GM12878 (cell line): ENCODE measurements around the gene PLSCR3. TPM values are rescaled to one million over a fixed set of nuclear protein-coding genes. Genes with fewer than 3 reads are reported as not detected.

Experiments used
- ATAC-seq: fragments of 200-7000 bp; cut with Tn5 transposase; 3 replicates; pipeline ENCODE4 v1.9.1; 2020; ENCODE audit warnings: mild to moderate bottlenecking, moderate library complexity
- BruUV-seq: library from RNA; stranded (reverse); fragments of 400-500 nt; replicated peaks from 2 replicates; lab custom pipeline; 2021; lab: Mats Ljungman, UMichigan
- CTCF ChIA-PET: fragments of 300-600 bp; sonication (Branson Sonifier 250); formaldehyde crosslinking; extraction: SDS; loops from one replicate; lab custom pipeline; 2021; ENCODE audit warnings: inconsistent platforms; lab: Yijun Ruan, JAX
- POLR2A ChIA-PET: fragments of 350-600 bp; formaldehyde crosslinking; extraction: SDS; loops from one replicate; lab custom pipeline; 2021; ENCODE audit warnings: inconsistent platforms; lab: Charles Lee
- RAD21 ChIA-PET: fragments of 300-600 bp; sonication (Branson Sonifier 250); formaldehyde crosslinking; loops from one replicate; lab custom pipeline; 2023; ENCODE audit warnings: antibody characterized with exemption; ENCODE audit not compliant: unreplicated experiment; lab: Charles Lee
- SMC1A ChIA-PET: fragments of 300-600 bp; sonication (Branson Sonifier 250); formaldehyde crosslinking; loops from one replicate; lab custom pipeline; 2023; ENCODE audit not compliant: unreplicated experiment, uncharacterized antibody; lab: Charles Lee
- DNase-seq: peaks from one replicate; pipeline ENCODE4 v3.0.0-alpha.2; 2011; ENCODE audit warnings: low read depth, low spot score
- FAIRE-seq: peaks from 3 replicates; lab custom pipeline; 2011; peaks lifted over from hg19 to GRCh38; lab: Jason Lieb, UNC
- H2AFZ ChIP-seq: 2 replicates; pipeline ENCODE4 v1.6.0; 2011; ENCODE audit warnings: low read depth, low read length, control low read depth; ENCODE audit not compliant: control insufficient read depth
- H3K27ac ChIP-seq: 2 replicates; pipeline ENCODE4 v1.5.1; 2011; ENCODE audit warnings: control low read depth; ENCODE audit not compliant: control insufficient read depth, insufficient read depth
- H3K27me3 ChIP-seq, 2 experiments: replicated peaks in 1 of 2; 2 replicates each; pipeline versions ENCODE4 v1.6.0 to v1.6.1; 2011; ENCODE audit warnings: low read length in 1 of 2; ENCODE audit not compliant: control insufficient read depth in 2 of 2, insufficient read depth in 2 of 2
- H3K36me3 ChIP-seq, 2 experiments: 2 replicates each; pipeline ENCODE4 v1.5.1; 2011; ENCODE audit warnings: low read length in 1 of 2; ENCODE audit not compliant: control insufficient read depth in 2 of 2, insufficient read depth in 2 of 2
- H3K4me1 ChIP-seq: 2 replicates; pipeline ENCODE4 v1.6.1; 2011; ENCODE audit warnings: mild to moderate bottlenecking, low read length, moderate library complexity, mixed read lengths; ENCODE audit not compliant: control insufficient read depth, insufficient read depth
- H3K4me2 ChIP-seq: 2 replicates; pipeline ENCODE4 v1.6.0; 2011; ENCODE audit warnings: control low read depth; ENCODE audit not compliant: control insufficient read depth, insufficient read depth
- H3K4me3 ChIP-seq: fragments of 200-600 bp; sonication (generic); 2 replicates; pipeline ENCODE4 v1.5.1; 2016
- H3K79me2 ChIP-seq: 2 replicates; pipeline ENCODE4 v1.6.0; 2011; ENCODE audit warnings: low read length; ENCODE audit not compliant: control insufficient read depth, insufficient read depth
- H3K9ac ChIP-seq: 2 replicates; pipeline ENCODE4 v1.8.0; 2011; ENCODE audit warnings: low read length, control low read depth, mixed read lengths; ENCODE audit not compliant: control insufficient read depth, insufficient read depth
- H3K9me3 ChIP-seq: replicated peaks from 3 replicates; pipeline ENCODE4 v1.5.1; 2011; ENCODE audit warnings: mild to moderate bottlenecking, low read length; ENCODE audit not compliant: control insufficient read depth, insufficient read depth
- H4K20me1 ChIP-seq: 2 replicates; pipeline ENCODE4 v1.6.0; 2011; ENCODE audit not compliant: control insufficient read depth, insufficient read depth
- BCL11A ChIP-seq: IDR thresholded peaks from 2 replicates; pipeline ENCODE4 v1.6.1; 2011; ENCODE audit warnings: low read depth, low read length
- CBFB ChIP-seq: IDR thresholded peaks from 2 replicates; pipeline ENCODE4 v1.6.1; 2016; ENCODE audit warnings: antibody characterized with exemption, low read depth
- CEBPB ChIP-seq, 2 experiments: fragments of 150-350 bp in 1 of 2; IDR thresholded peaks; 2 replicates each; pipeline ENCODE4 v1.6.1; 2012 to 2014; ENCODE audit warnings: low read depth in 2 of 2, low read length in 2 of 2, borderline replicate concordance in 1 of 2, inconsistent platforms in 1 of 2
- FOXK2 ChIP-seq: fragments of 450-650 bp; IDR thresholded peaks from 2 replicates; pipeline ENCODE4 v1.6.1; 2017; ENCODE audit warnings: mild to moderate bottlenecking, moderate library complexity
- FOXM1 ChIP-seq: IDR thresholded peaks from 2 replicates; pipeline ENCODE4 v1.6.1; 2012; ENCODE audit warnings: low read depth, mild to moderate bottlenecking, inconsistent platforms, low read length, moderate library complexity
- HDAC2 ChIP-seq: fragments of 200-600 bp; sonication (generic); IDR thresholded peaks from 2 replicates; pipeline ENCODE4 v1.6.1; 2017
- IRF3 ChIP-seq: fragments of 450-650 bp; IDR thresholded peaks from 2 replicates; pipeline ENCODE4 v1.6.1; 2014; ENCODE audit warnings: mild to moderate bottlenecking
- JUNB ChIP-seq: IDR thresholded peaks from 2 replicates; pipeline ENCODE4 v1.6.1; 2016; ENCODE audit warnings: antibody characterized with exemption, mild to moderate bottlenecking
- KDM1A ChIP-seq: fragments of 200-600 bp; sonication (generic); IDR thresholded peaks from 2 replicates; pipeline ENCODE4 v1.6.1; 2016; ENCODE audit warnings: borderline replicate concordance
- NFXL1 ChIP-seq: fragments of 450-650 bp; IDR thresholded peaks from 2 replicates; pipeline ENCODE4 v1.6.1; 2017; ENCODE audit warnings: antibody characterized with exemption, mild to moderate bottlenecking, borderline replicate concordance
- NR2C2 ChIP-seq: IDR thresholded peaks from 2 replicates; pipeline ENCODE4 v1.6.1; 2011; ENCODE audit warnings: borderline replicate concordance, low read depth; ENCODE audit not compliant: control insufficient read depth, insufficient read length
- NRF1 ChIP-seq: conservative IDR thresholded peaks from 2 replicates; pipeline ENCODE4 v1.6.1; 2011; ENCODE audit warnings: mild to moderate bottlenecking, low read depth, low read length, improper control_type of control experiment
- PML ChIP-seq: IDR thresholded peaks from 2 replicates; pipeline ENCODE4 v1.6.1; 2012; ENCODE audit warnings: low read length, inconsistent platforms
- RUNX3 ChIP-seq: IDR thresholded peaks from 2 replicates; pipeline ENCODE4 v1.6.1; 2012; ENCODE audit warnings: low read length, inconsistent platforms
- SP1 ChIP-seq: IDR thresholded peaks from one replicate; pipeline ENCODE4 v1.6.1; 2011; ENCODE audit warnings: low read depth, low read length
- TCF7 ChIP-seq: IDR thresholded peaks from 2 replicates; pipeline ENCODE4 v1.6.1; 2014; ENCODE audit warnings: antibody characterized with exemption, borderline replicate concordance
- YY1 ChIP-seq: IDR thresholded peaks from 2 replicates; pipeline ENCODE4 v1.6.1; 2011; ENCODE audit warnings: low read depth, mild to moderate bottlenecking, low read length
- ZNF687 ChIP-seq: fragments of 450-650 bp; IDR thresholded peaks from 2 replicates; pipeline ENCODE4 v1.6.1; 2017; ENCODE audit warnings: mild to moderate bottlenecking, moderate library complexity
- ZZZ3 ChIP-seq: IDR thresholded peaks from 2 replicates; pipeline ENCODE4 v1.6.1; 2011; ENCODE audit warnings: low read depth; ENCODE audit not compliant: control insufficient read depth, insufficient read length
- WGBS: methylation state at CpG from one replicate; pipeline ENCODE4 v1.1.6; 2016; ENCODE audit warnings: low lambda C conversion rate; ENCODE audit not compliant: insufficient replicate concordance, insufficient coverage; ENCODE audit errors: missing lambda C conversion rate; 5-methylcytosine and 5-hydroxymethylcytosine counted together
- in situ Hi-C: fragments of 300-500 bp; cut with MboI; formaldehyde crosslinking; loops from 9 replicates; pipeline ENCODE4 v1.14.3; 2018; ENCODE audit warnings: mixed read lengths
- intact Hi-C: fragments of 100-400 bp; cut with micrococcal nuclease; formaldehyde crosslinking; loops from one replicate; pipeline ENCODE4 v1.14.2; 2022; ENCODE audit not compliant: unreplicated experiment
- polyA plus RNA-seq, 11 experiments: library from polyadenylated mRNA; depleted of rRNA in 4 of 11; unstranded in 6 of 11; stranded (reverse) in 5 of 11; fragments of >200 nt; fragmentation: Nextera tagmentation in 4 of 11; fragmentation: Illumina TruSeq in 1 of 11; extraction: Ambion mirVana in 4 of 11; extraction: Trizol in 1 of 11; gene quantifications; 1 replicate in 1 of 11; 2 replicates in 10 of 11; pipeline versions ENCODE4 v1.2.1 to v1.2.3, GENCODE V29; 2011 to 2016; ENCODE audit warnings: inconsistent platforms in 2 of 11, missing spikeins in 2 of 11, low read depth in 1 of 11
- total RNA-seq, 4 experiments: library from RNA; depleted of rRNA in 3 of 4; stranded (reverse); fragments of >200 nt in 3 of 4; fragmentation: Illumina TruSeq in 1 of 4; extraction: Trizol in 1 of 4; gene quantifications; 2 replicates each; pipeline versions ENCODE4 v1.2.1 to v1.2.3, GENCODE V29; 2013 to 2021

PLSCR3 gene
- total and polyA plus RNA-seq, 10 of the 15 experiments (the other 5 are each of a cell fraction or from before 2014, with no cell fraction given) = 9.9 to 51.4 (median 43.4) TPM

- no peak for TF ChIP-seq BCL11A
- no peak for TF ChIP-seq FOXM1
- no peak for TF ChIP-seq NRF1
Measured at GRCh38 chr17:7443499-7444485, 49.5 kb upstream of the PLSCR3 start (continued).

- RAD21 ChIA-PET = interaction anchor here (2.5 kb wide), 1 partner anchor 118 kb away, joined by 12 read pairs; the partner anchor contains the start of gene SENP3
- Histone ChIP-seq H3K9me3 (no peaks in the 10 kb centered on the region), H3K9ac (no peak overlapping the region), H3K79me2 (no peaks in the 10 kb centered on the region; the same call in 1 of the 2 replicates), H3K4me3 (no peak overlapping the region), H3K27ac (no peak overlapping the region), H3K36me3 (no peaks in the 10 kb centered on the region), H3K4me1 (peaks cover 27% of the 10 kb centered on the region), H2AFZ (no peak overlapping the region), H3K27me3 (peaks cover 1 to 4% of the 10 kb centered on the region in 2 experiments; a peak in 3 of 4 replicates), H4K20me1 (no peaks in the 10 kb centered on the region), H3K4me2 (no peak overlapping the region)
- in situ Hi-C loops (no loop called here), intact Hi-C loops (no loop called here)
- WGBS = 95% methylated on average over 2 of the region's 2 CpGs
- CTCF ChIA-PET = interaction anchor here (1.0 to 2.7 kb wide), 3 partner anchors 12 to 74 kb away, joined by 3 to 20 read pairs (median 3); no protein-coding TSS in a partner anchor
- ATAC-seq = no peak
- SMC1A ChIA-PET = interaction anchor here (1.1 to 1.9 kb wide), 3 partner anchors 11 to 119 kb away, joined by 3 to 8 read pairs (median 8); partner anchors contain the start of genes SLC35G6 and ZBTB4
- no TSS peak for BruUV-seq
- POLR2A ChIA-PET = interaction anchor here (0.7 to 8.2 kb wide), 6 partner anchors 9 to 119 kb away, joined by 3 to 63 read pairs (median 8); partner anchors contain the start of genes POLR2A and SENP3
- FAIRE-seq = no peak
- no peak for DNase-seq
- TF ChIP-seq ZNF687 = no peak
- TF ChIP-seq PML = no peak
- no peak for TF ChIP-seq NR2C2
- TF ChIP-seq SP1 = no peak
- TF ChIP-seq RUNX3 = no peak
- no peak for TF ChIP-seq HDAC2
- TF ChIP-seq ZZZ3 = no peak
- no peak for TF ChIP-seq IRF3
- no peak for TF ChIP-seq KDM1A
- no peak for TF ChIP-seq CEBPB (IDR thresholded peaks at IDR 0.05; ENCODE audit: borderline replicate concordance in 1 of 2, low read depth in 2 of 2, low read length in 2 of 2)
- TF ChIP-seq JUNB = no peak
- TF ChIP-seq CBFB = no peak
- no peak for TF ChIP-seq YY1
- TF ChIP-seq TCF7 = no peak
- TF ChIP-seq FOXK2 = no peak
- no peak for TF ChIP-seq NFXL1
Measured at GRCh38 chr17:7442142-7442541, 47.8 kb upstream of the PLSCR3 start.
